ENCODE data around the gene CAMK1D. TPM values are rescaled to one million over a fixed set of nuclear protein-coding genes. Genes with fewer than 3 reads are reported as not detected.
A peak's percentile ranks its signal among the peaks of the same experiment; 100 is the strongest.

Gene CAMK1D
- total RNA-seq, 3 donors from 2014 or later: 20.6 to 48.5 (median 32.8) TPM

GRCh38 chr10:12344375-12345110, 4.8 kb upstream of the CAMK1D start:
- ATAC-seq (no peak), DNase-seq (no peak)
- no peak overlapping the region for H3K4me3 ChIP-seq
- no peaks in the 10 kb centered on the region for H3K4me1 ChIP-seq (ENCODE audit: low read depth)
- H3K9me3 ChIP-seq: no peaks in the 10 kb centered on the region
- no peak for TF ChIP-seq CTCF (IDR thresholded peaks at IDR 0.05)
- intact Hi-C loops (cut with DNase I, micrococcal nuclease): no loop called here
- H3K36me3 ChIP-seq (ENCODE audit: low read depth): no peaks in the 10 kb centered on the region

DNA sequence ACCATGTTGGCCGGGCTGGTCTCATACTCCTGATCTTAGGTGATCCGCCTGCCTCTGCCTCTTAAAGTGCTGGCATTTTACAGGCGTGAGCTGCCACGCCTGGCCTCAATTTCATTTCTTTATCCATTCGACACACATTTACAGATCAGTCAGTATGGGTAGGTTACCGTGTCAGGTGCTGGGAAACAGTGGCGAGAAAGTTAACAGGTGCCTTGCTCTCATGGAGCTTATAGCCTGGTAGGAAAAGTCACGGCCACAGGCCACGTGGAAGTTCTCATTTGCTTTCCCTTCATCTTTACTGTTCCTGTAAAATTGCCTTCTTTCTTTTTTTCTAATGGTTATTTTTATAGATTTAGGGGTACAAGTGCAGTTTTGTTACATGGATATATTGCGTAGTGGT, 2.6 kb upstream of the CAMK1D start:
- ATAC-seq: no peak
- DNase-seq: no peak
- Histone ChIP-seq H3K4me3 (no peak overlapping the region), H3K9me3 (no peaks in the 10 kb centered on the region), H3K4me1 (ENCODE audit: low read depth) (peaks cover 8% of the 10 kb centered on the region), H3K36me3 (ENCODE audit: low read depth) (no peaks in the 10 kb centered on the region)
- no peak for TF ChIP-seq CTCF (IDR thresholded peaks at IDR 0.05)
- intact Hi-C loops (cut with DNase I, micrococcal nuclease): no loop called here

- TF ChIP-seq CTCF (IDR thresholded peaks at IDR 0.05): no peak
- ATAC-seq (peak; percentile 1), DNase-seq (peak in 1 of 3 donors; percentile 27)
- Histone ChIP-seq H3K4me3 (peak overlapping the region; percentile 74), H3K36me3 (ENCODE audit: low read depth) (no peaks in the 10 kb centered on the region), H3K4me1 (ENCODE audit: low read depth) (peaks cover 8% of the 10 kb centered on the region), H3K9me3 (no peaks in the 10 kb centered on the region)
- intact Hi-C loops (cut with DNase I, micrococcal nuclease): no loop called here
These were observed 965 bp upstream of the CAMK1D start for GRCh38 chr10:12348294-12348869.

- H3K9me3 ChIP-seq: no peaks in the 10 kb centered on the region
- H3K36me3 ChIP-seq (ENCODE audit: low read depth): no peaks in the 10 kb centered on the region
- H3K4me1 ChIP-seq (ENCODE audit: low read depth): peaks cover 8% of the 10 kb centered on the region
- H3K4me3 ChIP-seq: peak overlapping the region; percentile 74
- ATAC-seq (peak; percentile 73), DNase-seq (peak in 1 of 3 donors; percentile 59)
- TF ChIP-seq CTCF (IDR thresholded peaks at IDR 0.05): no peak
- intact Hi-C loops (cut with DNase I, micrococcal nuclease): no loop called here
These were observed 351 bp downstream of the CAMK1D start for GRCh38 chr10:12349629-12350166.

- intact Hi-C loops (cut with DNase I, micrococcal nuclease): no loop called here
- ATAC-seq (peak; percentile 64), DNase-seq (peak; percentile 64 to 70 (median 67))
- Histone ChIP-seq H3K4me1 (ENCODE audit: low read depth) (peaks cover 8% of the 10 kb centered on the region), H3K9me3 (no peaks in the 10 kb centered on the region), H3K36me3 (ENCODE audit: low read depth) (no peaks in the 10 kb centered on the region), H3K4me3 (peak overlapping the region; percentile 74)
- no peak for TF ChIP-seq CTCF (IDR thresholded peaks at IDR 0.05)
These were observed 973 bp downstream of the CAMK1D start for GRCh38 chr10:12350167-12350872.

All from mucosa of descending colon (tissue), 3 donors.